Stimulated activated CD4-positive, alpha-beta T cell treated with anti-CD3 and anti-CD28 coated beads, Interleukin-2, amount 100 ng/mL, for 24 hours (primary cell): ENCODE results near the gene PRRC1.
"Not testable (repeated sequence)": the region's sequence is repeated elsewhere in the genome, so short reads cannot be mapped to it uniquely, and the experiment has no call there.

Experiments
- DNase-seq, 2 donors: peaks; one replicate each; pipeline ENCODE4 v3.0.0-alpha.2; 2020

The PRRC1 gene

GRCh38 chr5:127517480-127518318 lies at the start of gene PRRC1:
Gene PRRC1, plus strand, starts transcription at chr5:127517640. Its CDS starts 5,840 bp downstream, at chr5:127523480.
- peak; percentile 84 for DNase-seq

- no peak for DNase-seq
These were observed 46.2 kb upstream of the PRRC1 start for GRCh38 chr5:127471211-127471610.

GRCh38 chr5:127472700-127473099 lies 44.7 kb upstream of the PRRC1 start:
- no peak for DNase-seq

- DNase-seq, result no peak
These were observed 31.0 kb upstream of the PRRC1 start for GRCh38 chr5:127486471-127486870.

GRCh38 chr5:127492854-127493738 lies 24.3 kb upstream of the PRRC1 start:
- no peak for DNase-seq

- DNase-seq, result no peak
These were observed 18.9 kb upstream of the PRRC1 start for GRCh38 chr5:127498548-127498947.

GRCh38 chr5:127505905-127506304 lies 11.5 kb upstream of the PRRC1 start:
- DNase-seq, result no peak

GRCh38 chr5:127506616-127507015 lies 10.8 kb upstream of the PRRC1 start:
- DNase-seq, result no peak

GRCh38 chr5:127508644-127509373 lies 8.6 kb upstream of the PRRC1 start:
- DNase-seq, result no peak

GRCh38 chr5:127513408-127513970 lies 4.0 kb upstream of the PRRC1 start:
- no peak for DNase-seq

GRCh38 chr5:127514816-127515215 lies 2.6 kb upstream of the PRRC1 start:
- DNase-seq, result no peak

- no peak for DNase-seq
These were observed 1.6 kb upstream of the PRRC1 start for GRCh38 chr5:127515693-127516440.

GRCh38 chr5:127517110-127517479 lies 345 bp upstream of the PRRC1 start:
- DNase-seq, result no peak

- no peak for DNase-seq
These were observed 830 bp downstream of the PRRC1 start for GRCh38 chr5:127518319-127518621.

- DNase-seq, result no peak
These were observed 2.1 kb downstream of the PRRC1 start for GRCh38 chr5:127519527-127519926.

GRCh38 chr5:127521138-127521770 lies 3.8 kb downstream of the PRRC1 start:
- no peak for DNase-seq

GRCh38 chr5:127525181-127525580 lies 7.7 kb downstream of the PRRC1 start:
- DNase-seq, result no peak

- DNase-seq, result no peak
These were observed 12.7 kb downstream of the PRRC1 start for GRCh38 chr5:127529904-127530682.

GRCh38 chr5:127536687-127537086 lies 19.2 kb downstream of the PRRC1 start:
- DNase-seq, result no peak

- DNase-seq, result not testable (repeated sequence)
These were observed 23.1 kb downstream of the PRRC1 start for GRCh38 chr5:127540553-127540952.

- not testable (repeated sequence) for DNase-seq
These were observed 27.8 kb downstream of the PRRC1 start for GRCh38 chr5:127545249-127545648.
